Common myeloid progenitor, CD34-positive (primary cell): ENCODE results near the gene CLASRP.

Experiments used
- CTCF ChIA-PET: fragments of 350-600 bp; sonication (Branson Sonifier 250); formaldehyde crosslinking; loops from one replicate; lab custom pipeline; 2021; ENCODE audit warnings: antibody characterized with exemption; lab: Charles Lee
- POLR2A ChIA-PET: fragments of 350-600 bp; sonication (Branson Sonifier 250); formaldehyde crosslinking; loops from one replicate; lab custom pipeline; 2021; ENCODE audit warnings: antibody characterized with exemption; lab: Charles Lee
- DNase-seq, 3 donors: peaks; one replicate each; pipeline versions ENCODE4 v3.0.0 to v3.0.0-alpha.2; 2013
- H3K27ac ChIP-seq, 2 experiments: 1 replicate in 1 of 2; 2 replicates in 1 of 2; pipeline ENCODE4 v1.7.0; 2013; ENCODE audit warnings: inconsistent platforms in 2 of 2, low read length in 2 of 2, mild to moderate bottlenecking in 2 of 2, low read depth in 1 of 2, moderate library complexity in 1 of 2; ENCODE audit not compliant: severe bottlenecking in 2 of 2, insufficient read depth in 1 of 2, poor library complexity in 1 of 2
- H3K27me3 ChIP-seq, 5 experiments: replicated peaks in 2 of 5; 1 replicate in 3 of 5; 2 replicates in 2 of 5; pipeline versions ENCODE4 v1.6.1 to v1.7.0; 2013; ENCODE audit warnings: low read length in 4 of 5, mild to moderate bottlenecking in 2 of 5, moderate library complexity in 2 of 5, inconsistent platforms in 1 of 5; ENCODE audit not compliant: insufficient read depth in 5 of 5, control insufficient read depth in 4 of 5
- H3K36me3 ChIP-seq, 4 experiments: 1 replicate in 2 of 4; 2 replicates in 2 of 4; pipeline versions ENCODE4 v1.6.1 to v1.7.0; 2013; ENCODE audit warnings: low read length in 3 of 4, control low read depth in 1 of 4, mild to moderate bottlenecking in 1 of 4; ENCODE audit not compliant: control insufficient read depth in 4 of 4, insufficient read depth in 4 of 4
- H3K4me1 ChIP-seq, 4 experiments: 1 replicate in 3 of 4; 2 replicates in 1 of 4; pipeline versions ENCODE4 v1.6.1 to v1.7.1; 2013; ENCODE audit warnings: low read length in 3 of 4, mild to moderate bottlenecking in 3 of 4, control low read depth in 1 of 4, inconsistent platforms in 1 of 4, moderate library complexity in 1 of 4; ENCODE audit not compliant: control insufficient read depth in 4 of 4, insufficient read depth in 4 of 4; ENCODE audit errors: control extremely low read depth in 1 of 4
- H3K4me3 ChIP-seq, 7 experiments: 1 replicate in 4 of 7; 2 replicates in 3 of 7; pipeline versions ENCODE4 v1.5.1 to v1.7.0; 2013; ENCODE audit warnings: mild to moderate bottlenecking in 7 of 7, low read length in 6 of 7, moderate library complexity in 6 of 7, inconsistent platforms in 2 of 7, low read depth in 2 of 7, control low read depth in 1 of 7; ENCODE audit not compliant: insufficient read depth in 4 of 7, control insufficient read depth in 1 of 7; ENCODE audit errors: extremely low read depth in 1 of 7
- H3K9me3 ChIP-seq, 5 experiments: 1 replicate in 4 of 5; 2 replicates in 1 of 5; pipeline versions ENCODE4 v1.6.1 to v1.7.1; 2013; ENCODE audit warnings: low read length in 4 of 5, mild to moderate bottlenecking in 2 of 5, inconsistent platforms in 1 of 5, low read depth in 1 of 5, moderate library complexity in 1 of 5; ENCODE audit not compliant: control insufficient read depth in 4 of 5, insufficient read depth in 2 of 5; ENCODE audit errors: control extremely low read depth in 1 of 5
- WGBS: methylation state at CpG from one replicate; pipeline ENCODE4 v1.1.5; 2013; ENCODE audit not compliant: insufficient coverage; 5-methylcytosine and 5-hydroxymethylcytosine counted together

CLASRP gene

GRCh38 chr19:45074744-45075300 lies 36.0 kb downstream of the CLASRP start:
- Histone ChIP-seq H3K9me3 (no peaks in the 10 kb centered on the region), H3K4me3 (peak overlapping the region in 6 of 7 experiments; percentile 11 to 86 (median 48)), H3K36me3 (peaks cover 0 to 33% (median 13%) of the 10 kb centered on the region in 4 experiments), H3K27me3 (no peaks in the 10 kb centered on the region), H3K4me1 (peaks cover 7 to 40% (median 35%) of the 10 kb centered on the region in 4 experiments), H3K27ac (peak overlapping the region in 1 of 2 experiments; percentile 61)
- CTCF ChIA-PET = interaction anchor here (0.9 to 2.0 kb wide), 6 partner anchors 12 to 51 kb away, joined by 3 to 12 read pairs (median 4); no protein-coding TSS in a partner anchor
- 46% methylated on average over 11 of the region's 11 CpGs for whole genome bisulfite sequencing
- peak in 1 of 3 donors; percentile 21 for DNase-seq
- POLR2A ChIA-PET = interaction anchor here (0.6 to 1.1 kb wide), 3 partner anchors 15 to 90 kb away, joined by 3 read pairs; no protein-coding TSS in a partner anchor

GRCh38 chr19:45075301-45076028 lies 36.6 kb downstream of the CLASRP start:
- WGBS = 0% methylated on average over 19 of the region's 26 CpGs
- Histone ChIP-seq H3K27ac (peak overlapping the region in 1 of 2 experiments; percentile 71), H3K27me3 (no peaks in the 10 kb centered on the region), H3K36me3 (peaks cover 0 to 26% (median 9%) of the 10 kb centered on the region in 4 experiments), H3K4me3 (peak overlapping the region; percentile 32 to 86 (median 78)), H3K9me3 (no peaks in the 10 kb centered on the region), H3K4me1 (peaks cover 9 to 47% (median 41%) of the 10 kb centered on the region in 4 experiments)
- ChIA-PET POLR2A (no interaction called here), CTCF (interaction anchor here (1.1 to 2.0 kb wide), 5 partner anchors 11 to 50 kb away, joined by 3 to 12 read pairs (median 4); no protein-coding TSS in a partner anchor)
- DNase-seq = peak; percentile 79 to 94 (median 92)

GRCh38 chr19:45076029-45076850 lies 37.4 kb downstream of the CLASRP start, which contains the start of gene ZNF296:
ZNF296 (minus strand) TSS chr19:45076478; CDS start chr19:45076373, 105 bp downstream.
- no peaks in the 10 kb centered on the region for H3K27me3 ChIP-seq
- peak within 1 kb of the TSS in 1 of 2 experiments; percentile 71 for H3K27ac ChIP-seq
- DNase-seq = peak; percentile 61 to 77 (median 72)
- peak within 1 kb of the TSS; percentile 32 to 86 (median 78) for H3K4me3 ChIP-seq
- H3K9me3 ChIP-seq = no peaks in the 10 kb centered on the region
- ChIA-PET POLR2A (no interaction called here), CTCF (no interaction called here)
- H3K4me1 ChIP-seq = peaks cover 9 to 51% (median 44%) of the 10 kb centered on the region in 4 experiments
- H3K36me3 ChIP-seq = peaks cover 0 to 18% (median 5%) of the 10 kb centered on the region in 4 experiments
- WGBS = under 1% methylated on average over 47 of the region's 81 CpGs

GRCh38 chr19:45076851-45077730 lies 38.2 kb downstream of the CLASRP start:
- H3K4me1 ChIP-seq = peaks cover 9 to 51% (median 44%) of the 10 kb centered on the region in 4 experiments
- POLR2A ChIA-PET = interaction anchor here (0.5 to 0.7 kb wide), 2 partner anchors 15 to 161 kb away, joined by 3 to 4 read pairs; no protein-coding TSS in a partner anchor
- no peaks in the 10 kb centered on the region for H3K9me3 ChIP-seq
- 90% methylated on average over 14 of the region's 15 CpGs for WGBS
- peaks cover 4 to 15% (median 5%) of the 10 kb centered on the region in 4 experiments for H3K36me3 ChIP-seq
- H3K27ac ChIP-seq = peak overlapping the region in 1 of 2 experiments; percentile 34
- CTCF ChIA-PET = no interaction called here
- no peak for DNase-seq
- peak overlapping the region in 5 of 7 experiments; percentile 74 to 86 (median 78) for H3K4me3 ChIP-seq
- no peaks in the 10 kb centered on the region for H3K27me3 ChIP-seq

GRCh38 chr19:45078390-45079062 lies 39.7 kb downstream of the CLASRP start:
- WGBS = 80% methylated on average over 7 of the region's 10 CpGs
- peak overlapping the region; percentile 94 to 99 (median 96) for H3K4me3 ChIP-seq
- H3K9me3 ChIP-seq = no peaks in the 10 kb centered on the region
- ChIA-PET POLR2A (interaction anchor here (0.9 to 2.0 kb wide), 3 partner anchors 9 to 14 kb away, joined by 3 to 6 read pairs (median 5); partner anchors contain the start of gene PPP1R37), CTCF (interaction anchor here (1.0 to 1.5 kb wide), 2 partner anchors 47 to 108 kb away, joined by 3 to 4 read pairs; no protein-coding TSS in a partner anchor)
- H3K27me3 ChIP-seq = no peaks in the 10 kb centered on the region
- H3K36me3 ChIP-seq = peaks cover 4 to 10% (median 7%) of the 10 kb centered on the region in 4 experiments
- DNase-seq = no peak
- peak overlapping the region in 1 of 2 experiments; percentile 90 for H3K27ac ChIP-seq
- H3K4me1 ChIP-seq = peaks cover 9 to 51% (median 44%) of the 10 kb centered on the region in 4 experiments
